Measurements from ENCODE around the gene NOX3.

NOX3 gene

GRCh38 chr6:155444952-155445903 is 10.4 kb downstream of the NOX3 start:
- Histone ChIP-seq H3K4me2 (ENCODE audit: insufficient read depth, low read length, poor library complexity, severe bottlenecking) (no peak overlapping the region), H3K36me3 (replicated peaks in 1 of 2; ENCODE audit: control insufficient read depth in 2 of 2, insufficient read depth in 2 of 2, low read length in 2 of 2) (no peaks in the 10 kb centered on the region), H2BK5ac (ENCODE audit: low read length) (no peak overlapping the region), H3K4ac (ENCODE audit: low read length) (no peak overlapping the region), H3K4me3 (ENCODE audit: low read length in 2 of 2) (no peak overlapping the region), H4K8ac (ENCODE audit: low read depth, low read length) (no peak overlapping the region), H2BK120ac (ENCODE audit: low read depth, low read length) (no peak overlapping the region), H2BK15ac (ENCODE audit: low read length) (no peak overlapping the region), H3K4me1 (ENCODE audit: control insufficient read depth in 2 of 2, insufficient read depth in 1 of 2, low read depth in 1 of 2, low read length in 2 of 2) (peaks cover 0 to 19% of the 10 kb centered on the region in 2 donors), H3K79me1 (ENCODE audit: low read depth, low read length) (no peaks in the 10 kb centered on the region), H2BK12ac (ENCODE audit: low read length) (no peak overlapping the region), H3K23ac (ENCODE audit: low read depth, low read length, poor library complexity) (no peak overlapping the region), H3K27me3 (ENCODE audit: control insufficient read depth in 3 of 3, insufficient read depth in 3 of 3, low read depth in 1 of 3, low read length in 3 of 3) (no peaks in the 10 kb centered on the region), H4K91ac (ENCODE audit: low read depth, low read length, poor library complexity) (no peak overlapping the region), H3K14ac (ENCODE audit: low read length) (no peak overlapping the region), H3K18ac (ENCODE audit: low read length) (no peak overlapping the region), H2AK5ac (ENCODE audit: low read depth, low read length) (no peak overlapping the region), H3K27ac (replicated peaks; ENCODE audit: low read length) (no peak overlapping the region), H2AFZ (ENCODE audit: low read length) (no peak overlapping the region), H3K9me3 (replicated peaks in 1 of 2; ENCODE audit: control insufficient read depth in 2 of 2, insufficient read depth in 1 of 2, low read depth in 1 of 2, low read length in 2 of 2) (no peaks in the 10 kb centered on the region), H3K9ac (ENCODE audit: low read depth, low read length, poor library complexity) (no peak overlapping the region)
- no peak for DNase-seq (ENCODE audit: low spot score)
- no CpG with 5 or more reads among the region's 9 CpGs for WGBS, 2 donors (ENCODE audit: extremely low coverage in 2 of 2, insufficient read length in 2 of 2, insufficient replicate concordance in 1 of 2)

GRCh38 chr6:155444120-155444917 is 11.3 kb downstream of the NOX3 start:
- no CpG with 5 or more reads among the region's 9 CpGs for WGBS, 2 donors (ENCODE audit: extremely low coverage in 2 of 2, insufficient read length in 2 of 2, insufficient replicate concordance in 1 of 2)

GRCh38 chr6:155443168-155443567 is 12.5 kb downstream of the NOX3 start:
- H3K4me1 ChIP-seq (ENCODE audit: control insufficient read depth in 2 of 2, insufficient read depth in 1 of 2, low read depth in 1 of 2, low read length in 2 of 2): peaks cover 0 to 2% of the 10 kb centered on the region in 2 donors
- H2AK5ac ChIP-seq (ENCODE audit: low read depth, low read length): no peak overlapping the region
- no peak overlapping the region for H2AFZ ChIP-seq (ENCODE audit: low read length)
- H4K91ac ChIP-seq (ENCODE audit: low read depth, low read length, poor library complexity): no peak overlapping the region
- H3K4me3 ChIP-seq (ENCODE audit: low read length in 2 of 2): no peak overlapping the region
- no peak overlapping the region for H3K9ac ChIP-seq (ENCODE audit: low read depth, low read length, poor library complexity)
- H2BK5ac ChIP-seq (ENCODE audit: low read length): no peak overlapping the region
- no peaks in the 10 kb centered on the region for H3K79me1 ChIP-seq (ENCODE audit: low read depth, low read length)
- no peaks in the 10 kb centered on the region for H3K36me3 ChIP-seq (replicated peaks in 1 of 2; ENCODE audit: control insufficient read depth in 2 of 2, insufficient read depth in 2 of 2, low read length in 2 of 2)
- H4K8ac ChIP-seq (ENCODE audit: low read depth, low read length): no peak overlapping the region
- H2BK15ac ChIP-seq (ENCODE audit: low read length): no peak overlapping the region
- WGBS, 2 donors (ENCODE audit: extremely low coverage in 2 of 2, insufficient read length in 2 of 2, insufficient replicate concordance in 1 of 2): no CpG with 5 or more reads among the region's 9 CpGs
- no peak for DNase-seq (ENCODE audit: low spot score)
- H2BK12ac ChIP-seq (ENCODE audit: low read length): no peak overlapping the region
- H3K9me3 ChIP-seq (replicated peaks in 1 of 2; ENCODE audit: control insufficient read depth in 2 of 2, insufficient read depth in 1 of 2, low read depth in 1 of 2, low read length in 2 of 2): no peaks in the 10 kb centered on the region
- no peak overlapping the region for H3K23ac ChIP-seq (ENCODE audit: low read depth, low read length, poor library complexity)
- H2BK120ac ChIP-seq (ENCODE audit: low read depth, low read length): no peak overlapping the region
- no peak overlapping the region for H3K18ac ChIP-seq (ENCODE audit: low read length)
- no peak overlapping the region for H3K27ac ChIP-seq (replicated peaks; ENCODE audit: low read length)
- no peak overlapping the region for H3K14ac ChIP-seq (ENCODE audit: low read length)
- no peak overlapping the region for H3K4ac ChIP-seq (ENCODE audit: low read length)
- H3K27me3 ChIP-seq (ENCODE audit: control insufficient read depth in 3 of 3, insufficient read depth in 3 of 3, low read depth in 1 of 3, low read length in 3 of 3): no peaks in the 10 kb centered on the region
- no peak overlapping the region for H3K4me2 ChIP-seq (ENCODE audit: insufficient read depth, low read length, poor library complexity, severe bottlenecking)

More at GRCh38 chr6:155444120-155444917, 11.3 kb downstream of the NOX3 start:
- Histone ChIP-seq H2BK15ac (ENCODE audit: low read length) (no peak overlapping the region), H3K27ac (replicated peaks; ENCODE audit: low read length) (no peak overlapping the region), H3K18ac (ENCODE audit: low read length) (no peak overlapping the region), H2AFZ (ENCODE audit: low read length) (no peak overlapping the region), H3K9me3 (replicated peaks in 1 of 2; ENCODE audit: control insufficient read depth in 2 of 2, insufficient read depth in 1 of 2, low read depth in 1 of 2, low read length in 2 of 2) (no peaks in the 10 kb centered on the region), H2BK120ac (ENCODE audit: low read depth, low read length) (no peak overlapping the region), H3K4me3 (ENCODE audit: low read length in 2 of 2) (no peak overlapping the region), H2BK12ac (ENCODE audit: low read length) (no peak overlapping the region), H3K23ac (ENCODE audit: low read depth, low read length, poor library complexity) (no peak overlapping the region), H3K4me1 (ENCODE audit: control insufficient read depth in 2 of 2, insufficient read depth in 1 of 2, low read depth in 1 of 2, low read length in 2 of 2) (peaks cover 0 to 9% of the 10 kb centered on the region in 2 donors), H4K91ac (ENCODE audit: low read depth, low read length, poor library complexity) (no peak overlapping the region), H3K9ac (ENCODE audit: low read depth, low read length, poor library complexity) (no peak overlapping the region), H3K14ac (ENCODE audit: low read length) (no peak overlapping the region), H4K8ac (ENCODE audit: low read depth, low read length) (no peak overlapping the region), H3K4ac (ENCODE audit: low read length) (no peak overlapping the region), H3K79me1 (ENCODE audit: low read depth, low read length) (no peaks in the 10 kb centered on the region), H2AK5ac (ENCODE audit: low read depth, low read length) (no peak overlapping the region), H3K36me3 (replicated peaks in 1 of 2; ENCODE audit: control insufficient read depth in 2 of 2, insufficient read depth in 2 of 2, low read length in 2 of 2) (no peaks in the 10 kb centered on the region), H3K27me3 (ENCODE audit: control insufficient read depth in 3 of 3, insufficient read depth in 3 of 3, low read depth in 1 of 3, low read length in 3 of 3) (no peaks in the 10 kb centered on the region), H2BK5ac (ENCODE audit: low read length) (no peak overlapping the region), H3K4me2 (ENCODE audit: insufficient read depth, low read length, poor library complexity, severe bottlenecking) (no peak overlapping the region)
- no peak for DNase-seq (ENCODE audit: low spot score)

GRCh38 chr6:155442562-155442961 is 13.1 kb downstream of the NOX3 start:
- Histone ChIP-seq H2AK5ac (ENCODE audit: low read depth, low read length) (no peak overlapping the region), H3K14ac (ENCODE audit: low read length) (no peak overlapping the region), H3K4me3 (ENCODE audit: low read length in 2 of 2) (no peak overlapping the region), H3K9me3 (replicated peaks in 1 of 2; ENCODE audit: control insufficient read depth in 2 of 2, insufficient read depth in 1 of 2, low read depth in 1 of 2, low read length in 2 of 2) (no peaks in the 10 kb centered on the region), H4K8ac (ENCODE audit: low read depth, low read length) (no peak overlapping the region), H2BK12ac (ENCODE audit: low read length) (no peak overlapping the region), H3K18ac (ENCODE audit: low read length) (no peak overlapping the region), H2BK15ac (ENCODE audit: low read length) (no peak overlapping the region), H3K4me2 (ENCODE audit: insufficient read depth, low read length, poor library complexity, severe bottlenecking) (no peak overlapping the region), H4K91ac (ENCODE audit: low read depth, low read length, poor library complexity) (peak overlapping the region; percentile 73), H3K27ac (replicated peaks; ENCODE audit: low read length) (no peak overlapping the region), H2BK5ac (ENCODE audit: low read length) (no peak overlapping the region), H3K36me3 (replicated peaks in 1 of 2; ENCODE audit: control insufficient read depth in 2 of 2, insufficient read depth in 2 of 2, low read length in 2 of 2) (no peaks in the 10 kb centered on the region), H3K23ac (ENCODE audit: low read depth, low read length, poor library complexity) (no peak overlapping the region), H2AFZ (ENCODE audit: low read length) (no peak overlapping the region), H3K4me1 (ENCODE audit: control insufficient read depth in 2 of 2, insufficient read depth in 1 of 2, low read depth in 1 of 2, low read length in 2 of 2) (peaks cover 0 to 2% of the 10 kb centered on the region in 2 donors), H2BK120ac (ENCODE audit: low read depth, low read length) (no peak overlapping the region), H3K79me1 (ENCODE audit: low read depth, low read length) (no peaks in the 10 kb centered on the region), H3K4ac (ENCODE audit: low read length) (no peak overlapping the region), H3K27me3 (ENCODE audit: control insufficient read depth in 3 of 3, insufficient read depth in 3 of 3, low read depth in 1 of 3, low read length in 3 of 3) (no peaks in the 10 kb centered on the region), H3K9ac (ENCODE audit: low read depth, low read length, poor library complexity) (no peak overlapping the region)
- WGBS, 2 donors (ENCODE audit: extremely low coverage in 2 of 2, insufficient read length in 2 of 2, insufficient replicate concordance in 1 of 2): no CpG with 5 or more reads among the region's 5 CpGs
- no peak for DNase-seq (ENCODE audit: low spot score)

All from neuronal stem cell (in vitro differentiated cells).